Stimulated activated CD8-positive, alpha-beta memory T cell treated with anti-CD3 and anti-CD28 coated beads, Interleukin-7, amount 100 ng/mL, for 1 hour (primary cell): ENCODE measurements around the gene DCPS.
"Not testable (repeated sequence)": the region's sequence is repeated elsewhere in the genome, so short reads cannot be mapped to it uniquely, and the experiment has no call there.

Experiments
- DNase-seq, 2 donors: peaks; one replicate each; pipeline ENCODE4 v3.0.0-alpha.2; 2020; ENCODE audit warnings: low read depth in 2 of 2

DCPS gene

GRCh38 chr11:126383339-126384335 is 79.8 kb downstream of the DCPS start:
- no peak for DNase-seq

GRCh38 chr11:126384449-126385070 is 80.7 kb downstream of the DCPS start:
- DNase-seq: no peak

- no peak for DNase-seq
These were observed 82.3 kb downstream of the DCPS start for GRCh38 chr11:126385991-126386728.

- not testable (repeated sequence) for DNase-seq
These were observed 82.8 kb downstream of the DCPS start for GRCh38 chr11:126386729-126387071.

- no peak for DNase-seq
These were observed 84.0 kb downstream of the DCPS start for GRCh38 chr11:126387857-126388256.

- DNase-seq: no peak
These were observed 86.5 kb downstream of the DCPS start for GRCh38 chr11:126390272-126390867.

- DNase-seq: no peak
These were observed 87.6 kb downstream of the DCPS start for GRCh38 chr11:126391286-126391954.

GRCh38 chr11:126391970-126392632 is 88.2 kb downstream of the DCPS start:
- no peak for DNase-seq

- no peak for DNase-seq
These were observed 88.8 kb downstream of the DCPS start for GRCh38 chr11:126392633-126393013.

- DNase-seq: no peak
These were observed 89.3 kb downstream of the DCPS start for GRCh38 chr11:126393143-126393542.

GRCh38 chr11:126394036-126394435 is 90.2 kb downstream of the DCPS start:
- no peak for DNase-seq

GRCh38 chr11:126394634-126395072 is 90.8 kb downstream of the DCPS start:
- DNase-seq: not testable (repeated sequence)
